CD4-positive, alpha-beta T cell treated with Interleukin-15 for 1 hour (primary cell): ENCODE measurements around the gene AK5.

ENCODE experiments used
- DNase-seq: peaks from one replicate; pipeline ENCODE4 v3.0.0-alpha.2; 2020

Gene AK5

GRCh38 chr1:77281491-77282186 is at the start of gene AK5:
Gene AK5, plus strand, starts transcription at chr1:77282019. Its CDS starts 295 bp downstream, at chr1:77282314.
- peak; percentile 32 for DNase-seq

- DNase-seq, result no peak
These were observed 49.0 kb upstream of the AK5 start for GRCh38 chr1:77232829-77233228.

- DNase-seq, result no peak
These were observed 47.7 kb upstream of the AK5 start for GRCh38 chr1:77234096-77234495.

GRCh38 chr1:77234943-77235342 is 46.9 kb upstream of the AK5 start:
- DNase-seq, result no peak

GRCh38 chr1:77238462-77238861 is 43.4 kb upstream of the AK5 start:
- no peak for DNase-seq

- no peak for DNase-seq
These were observed 42.5 kb upstream of the AK5 start for GRCh38 chr1:77239311-77239710.

- no peak for DNase-seq
These were observed 36.0 kb upstream of the AK5 start for GRCh38 chr1:77245830-77246229.

- no peak for DNase-seq
These were observed 31.7 kb upstream of the AK5 start for GRCh38 chr1:77250126-77250525.

GRCh38 chr1:77253211-77253610 is 28.6 kb upstream of the AK5 start:
- DNase-seq, result no peak

- DNase-seq, result no peak
These were observed 18.1 kb upstream of the AK5 start for GRCh38 chr1:77263708-77264107.

- DNase-seq, result no peak
These were observed 16.6 kb upstream of the AK5 start for GRCh38 chr1:77265180-77265579.

GRCh38 chr1:77267035-77267434 is 14.8 kb upstream of the AK5 start:
- DNase-seq, result no peak

- DNase-seq, result no peak
These were observed 9.8 kb upstream of the AK5 start for GRCh38 chr1:77271852-77272580.

- DNase-seq, result no peak
These were observed 7.9 kb upstream of the AK5 start for GRCh38 chr1:77273891-77274290.

GRCh38 chr1:77275194-77275593 is 6.6 kb upstream of the AK5 start:
- no peak for DNase-seq

- DNase-seq, result no peak
These were observed 4.9 kb upstream of the AK5 start for GRCh38 chr1:77276941-77277340.

- DNase-seq, result no peak
These were observed 1.9 kb upstream of the AK5 start for GRCh38 chr1:77279929-77280328.

- no peak for DNase-seq
These were observed 857 bp upstream of the AK5 start for GRCh38 chr1:77280962-77281361.

GRCh38 chr1:77282187-77282865 is 507 bp downstream of the AK5 start:
- no peak for DNase-seq

- no peak for DNase-seq
These were observed 1.2 kb downstream of the AK5 start for GRCh38 chr1:77282866-77283539.

- no peak for DNase-seq
These were observed 2.0 kb downstream of the AK5 start for GRCh38 chr1:77283701-77284425.

- DNase-seq, result no peak
These were observed 5.7 kb downstream of the AK5 start for GRCh38 chr1:77287535-77287934.

GRCh38 chr1:77288275-77288674 is 6.5 kb downstream of the AK5 start:
- no peak for DNase-seq
